SK-N-SH treated with all-trans-retinoic acid at 6 μM for 48 hours (cell line): Measurements from ENCODE around the gene COL16A1.

Experiments
- BACH2 ChIP-seq: fragments of 250-450 bp; sonication (Bioruptor Pico); IDR thresholded peaks from 2 replicates; pipeline ENCODE4 v1.9.0; 2021; ENCODE audit warnings: mild to moderate bottlenecking, borderline replicate concordance
- CREB5 ChIP-seq: fragments of 250-450 bp; sonication (Bioruptor Pico); IDR thresholded peaks from 2 replicates; pipeline ENCODE4 v1.5.1; 2020; ENCODE audit warnings: low read depth, mild to moderate bottlenecking, moderate library complexity
- RARB ChIP-seq: fragments of 250-450 bp; sonication (Bioruptor Pico); IDR thresholded peaks from 2 replicates; pipeline ENCODE4 v1.8.0; 2021; ENCODE audit warnings: mild to moderate bottlenecking, moderate library complexity
- SNAI2 ChIP-seq: fragments of 250-450 bp; sonication (Bioruptor Pico); IDR thresholded peaks from 2 replicates; pipeline ENCODE4 v1.5.0; 2020; ENCODE audit warnings: mild to moderate bottlenecking, moderate library complexity

DNA sequence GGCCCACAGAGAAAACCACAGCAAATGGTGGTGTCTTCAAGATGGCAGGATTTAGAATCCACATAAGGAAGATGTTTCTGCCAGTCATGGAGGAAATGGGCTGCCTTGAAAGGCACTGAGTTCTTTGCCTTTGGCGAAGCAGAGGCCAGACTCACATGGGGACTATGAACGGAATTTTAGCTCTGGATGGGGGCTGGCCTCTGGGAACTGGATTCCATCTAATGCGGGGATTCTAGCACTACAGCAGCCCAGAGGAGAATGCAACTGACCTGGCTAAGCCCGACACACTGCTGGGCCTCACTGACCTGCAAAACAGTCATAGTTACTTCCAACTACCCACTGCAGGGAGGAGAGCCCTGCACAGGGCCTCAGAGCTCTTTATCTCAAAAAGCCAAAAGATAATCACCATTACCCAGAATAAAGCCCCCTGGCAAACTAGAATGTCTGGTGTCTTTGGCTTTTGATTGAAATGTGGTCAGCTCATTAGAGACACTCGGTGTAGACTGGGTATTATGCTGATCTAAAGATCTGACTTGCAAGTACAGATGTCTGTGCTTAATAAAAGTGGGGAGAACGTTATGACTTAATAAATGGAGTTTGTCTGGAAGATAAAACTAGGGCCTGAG, 74.8 kb downstream of the COL16A1 start:
- TF ChIP-seq CREB5 (CRISPR knock-in tag) (no peak), RARB (no peak), BACH2 (no peak), SNAI2 (no peak)
